Transverse colon (tissue), 4 donors: ENCODE data around the gene SPP1.

Source experiments
- POLR2A ChIP-seq: fragments of 450-650 bp; IDR thresholded peaks from one replicate; pipeline ENCODE4 v1.6.1; 2016; ENCODE audit warnings: antibody characterized with exemption, mild to moderate bottlenecking, moderate library complexity
- POLR2AphosphoS5 ChIP-seq, 3 donors: sonication (generic); formaldehyde crosslinking; IDR thresholded peaks; one replicate each; pipeline ENCODE4 v1.6.1; 2016; ENCODE audit warnings: antibody characterized with exemption in 3 of 3
- TF ChIP-seq, protein P1 (sequence below), 5 experiments: fragments of 200-600 bp in 3 of 5; fragments of 450-650 bp in 2 of 5; sonication (generic) in 3 of 5; IDR thresholded peaks; 1 replicate in 2 of 5; 2 replicates in 3 of 5; pipeline ENCODE4 v1.5.1; 2016 to 2017; ENCODE audit warnings: antibody characterized with exemption in 5 of 5, inconsistent platforms in 3 of 5, mild to moderate bottlenecking in 2 of 5, moderate library complexity in 1 of 5

DNA sequence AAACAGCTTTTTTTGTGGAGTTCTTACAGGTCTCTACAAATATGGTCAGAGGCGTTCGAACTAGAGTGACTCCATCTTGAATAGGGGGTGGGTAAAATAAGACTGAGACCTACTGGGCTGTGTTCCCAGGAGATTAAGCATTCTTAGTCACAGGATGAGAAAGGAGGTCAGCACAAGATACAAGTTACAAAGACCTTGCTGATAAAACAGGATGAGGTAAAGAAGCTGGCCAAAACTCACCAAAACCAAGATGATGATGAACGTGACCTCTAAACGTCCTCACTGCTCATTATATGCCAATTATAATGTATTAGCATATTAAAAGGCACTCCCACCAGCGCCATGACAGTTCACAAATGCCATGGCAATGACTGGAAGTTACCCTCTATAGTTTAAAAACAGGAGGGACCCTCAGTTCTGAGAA, 42.8 kb upstream of the SPP1 start:
- TF ChIP-seq POLR2A = no peak
- TF ChIP-seq, protein P1, sequence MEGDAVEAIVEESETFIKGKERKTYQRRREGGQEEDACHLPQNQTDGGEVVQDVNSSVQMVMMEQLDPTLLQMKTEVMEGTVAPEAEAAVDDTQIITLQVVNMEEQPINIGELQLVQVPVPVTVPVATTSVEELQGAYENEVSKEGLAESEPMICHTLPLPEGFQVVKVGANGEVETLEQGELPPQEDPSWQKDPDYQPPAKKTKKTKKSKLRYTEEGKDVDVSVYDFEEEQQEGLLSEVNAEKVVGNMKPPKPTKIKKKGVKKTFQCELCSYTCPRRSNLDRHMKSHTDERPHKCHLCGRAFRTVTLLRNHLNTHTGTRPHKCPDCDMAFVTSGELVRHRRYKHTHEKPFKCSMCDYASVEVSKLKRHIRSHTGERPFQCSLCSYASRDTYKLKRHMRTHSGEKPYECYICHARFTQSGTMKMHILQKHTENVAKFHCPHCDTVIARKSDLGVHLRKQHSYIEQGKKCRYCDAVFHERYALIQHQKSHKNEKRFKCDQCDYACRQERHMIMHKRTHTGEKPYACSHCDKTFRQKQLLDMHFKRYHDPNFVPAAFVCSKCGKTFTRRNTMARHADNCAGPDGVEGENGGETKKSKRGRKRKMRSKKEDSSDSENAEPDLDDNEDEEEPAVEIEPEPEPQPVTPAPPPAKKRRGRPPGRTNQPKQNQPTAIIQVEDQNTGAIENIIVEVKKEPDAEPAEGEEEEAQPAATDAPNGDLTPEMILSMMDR (IDR thresholded peaks at IDR 0.05) = no peak
- TF ChIP-seq POLR2AphosphoS5 (IDR thresholded peaks at IDR 0.05) = no peak
